K562 (cell line): ENCODE data around the gene MYO1E. TPM values are rescaled to one million over a fixed set of nuclear protein-coding genes. Genes with fewer than 3 reads are reported as not detected.
A peak's percentile ranks its signal among the peaks of the same experiment; 100 is the strongest.

Experiments
- ATAC-seq: fragments of 200-7000 bp; cut with Tn5 transposase; 3 replicates; pipeline ENCODE4 v1.9.1; 2020; ENCODE audit warnings: moderate library complexity
- BruUV-seq: library from RNA; stranded (reverse); fragments of 400-500 nt; replicated peaks from 2 replicates; lab custom pipeline; 2021; lab: Mats Ljungman, UMichigan
- CTCF ChIA-PET: fragments of 300-600 bp; formaldehyde crosslinking; extraction: SDS; loops from one replicate; lab custom pipeline; 2021; ENCODE audit warnings: low intra/inter-chr PET ratio; lab: Yijun Ruan, JAX
- POLR2A ChIA-PET: fragments of 300-600, 350-650 bp; sonication (Branson Sonifier 250); formaldehyde crosslinking; extraction: SDS; loops from one replicate; lab custom pipeline; 2021; ENCODE audit warnings: antibody characterized with exemption, inconsistent platforms; lab: Yijun Ruan, JAX
- DNase-seq, 4 experiments: peaks; one replicate each; pipeline versions ENCODE4 v3.0.0 to v3.0.0-alpha.2; 2011 to 2018; ENCODE audit warnings: low spot score in 3 of 4, mixed read lengths in 3 of 4; ENCODE audit errors: extremely low read depth in 1 of 4
- FAIRE-seq: peaks from 2 replicates; lab custom pipeline; 2011; peaks lifted over from hg19 to GRCh38; lab: Jason Lieb, UNC
- H2AFZ ChIP-seq: 2 replicates; pipeline ENCODE4 v1.6.0; 2011; ENCODE audit warnings: low read depth, low read length, control low read depth, inconsistent platforms
- H3K27ac ChIP-seq: fragments of 200-600 bp; 3 replicates; pipeline ENCODE4 v1.8.0; 2011; ENCODE audit warnings: low read depth, mild to moderate bottlenecking, control low read depth, inconsistent platforms, low read length, moderate library complexity, mixed read lengths; ENCODE audit errors: extremely low read depth
- H3K27me3 ChIP-seq, 2 experiments: fragments of 300-600 bp in 1 of 2; 2 replicates in 1 of 2; 3 replicates in 1 of 2; pipeline versions ENCODE4 v1.6.0 to v1.8.0; 2011; ENCODE audit warnings: inconsistent platforms in 2 of 2, low read length in 2 of 2, mild to moderate bottlenecking in 1 of 2, mixed read lengths in 1 of 2, moderate library complexity in 1 of 2; ENCODE audit not compliant: control insufficient read depth in 2 of 2, insufficient read depth in 2 of 2
- H3K36me3 ChIP-seq: fragments of 300-600 bp; 3 replicates; pipeline ENCODE4 v1.8.0; 2011; ENCODE audit warnings: mild to moderate bottlenecking, low read length, inconsistent platforms; ENCODE audit not compliant: control insufficient read depth, insufficient read depth
- H3K4me1 ChIP-seq, 2 experiments: fragments of 200-600 bp in 1 of 2; replicated peaks in 1 of 2; 2 replicates in 1 of 2; 3 replicates in 1 of 2; pipeline versions ENCODE4 v1.5.1 to v1.8.0; 2011; ENCODE audit warnings: inconsistent platforms in 2 of 2, low read length in 2 of 2, mild to moderate bottlenecking in 1 of 2, mixed read lengths in 1 of 2, moderate library complexity in 1 of 2; ENCODE audit not compliant: control insufficient read depth in 2 of 2, insufficient read depth in 2 of 2
- H3K4me2 ChIP-seq: 2 replicates; pipeline ENCODE4 v1.6.1; 2011; ENCODE audit warnings: low read length, control low read depth, inconsistent platforms, mixed read lengths; ENCODE audit not compliant: insufficient read depth
- H3K4me3 ChIP-seq: fragments of 200-600 bp; sonication (generic), shearing (Covaris generic); 2 replicates; pipeline ENCODE4 v1.5.1; 2016; ENCODE audit warnings: control low read depth, inconsistent platforms
- H3K79me2 ChIP-seq: fragments of 200-600 bp; 3 replicates; pipeline ENCODE4 v1.8.0; 2011; ENCODE audit warnings: low read length, inconsistent platforms; ENCODE audit not compliant: control insufficient read depth, insufficient read depth
- H3K9ac ChIP-seq, 2 experiments: 2 replicates each; pipeline versions ENCODE4 v1.6.0 to v1.6.1; 2011; ENCODE audit warnings: low read depth in 2 of 2, low read length in 2 of 2, control low read depth in 1 of 2, inconsistent platforms in 1 of 2, mild to moderate bottlenecking in 1 of 2, mixed read lengths in 1 of 2; ENCODE audit not compliant: insufficient read depth in 1 of 2
- H3K9me1 ChIP-seq: one replicate; pipeline ENCODE4 v1.6.0; 2011; ENCODE audit warnings: inconsistent platforms, mild to moderate bottlenecking, low read length, moderate library complexity; ENCODE audit not compliant: control insufficient read depth, insufficient read depth
- H3K9me3 ChIP-seq: replicated peaks from 2 replicates; pipeline ENCODE4 v1.5.1; 2011; ENCODE audit warnings: low read depth, low read length, inconsistent platforms; ENCODE audit not compliant: control insufficient read depth, insufficient read depth
- H4K20me1 ChIP-seq: replicated peaks from 2 replicates; pipeline ENCODE4 v1.6.1; 2011; ENCODE audit warnings: low read length, inconsistent platforms, mixed read lengths; ENCODE audit not compliant: control insufficient read depth, insufficient read depth
- BCOR ChIP-seq: fragments of 450-650 bp; IDR thresholded peaks from 2 replicates; pipeline ENCODE4 v1.6.1; 2016
- NEUROD1 ChIP-seq: fragments of 150-350 bp; IDR thresholded peaks from 2 replicates; pipeline ENCODE4 v1.6.1; 2014; ENCODE audit warnings: borderline replicate concordance, low read length, low read depth; ENCODE audit not compliant: partially characterized antibody
- ZKSCAN1 ChIP-seq: fragments of 150-350 bp; IDR thresholded peaks from 2 replicates; pipeline ENCODE4 v1.6.1; 2016; ENCODE audit warnings: low read depth, low read length
- WGBS: fragments of 100-300 bp; shearing (Covaris generic); methylation state at CpG from one replicate; pipeline ENCODE4 v1.1.6; 2016; ENCODE audit warnings: low coverage, mixed read lengths; ENCODE audit not compliant: insufficient coverage; ENCODE audit errors: missing lambda C conversion rate; 5-methylcytosine and 5-hydroxymethylcytosine counted together
- in situ Hi-C: fragments of 300-500 bp; cut with MboI; formaldehyde crosslinking; loops from 4 replicates; pipeline ENCODE4 v1.15.0; 2018; ENCODE audit warnings: inconsistent platforms, mixed read lengths
- intact Hi-C: fragments of 100-400 bp; cut with micrococcal nuclease; formaldehyde crosslinking; loops from 2 replicates; pipeline ENCODE4 v1.14.2; 2022
- polyA plus RNA-seq, 8 experiments: library from polyadenylated mRNA; depleted of rRNA in 4 of 8; stranded (reverse) in 5 of 8; unstranded in 3 of 8; fragments of >200 nt; fragmentation: Nextera tagmentation in 2 of 8; fragmentation: Illumina TruSeq in 1 of 8; extraction: Ambion mirVana in 2 of 8; extraction: Trizol in 1 of 8; gene quantifications; 2 replicates each; pipeline versions ENCODE4 v1.2.1 to v1.2.3, GENCODE V29; 2011 to 2014; ENCODE audit warnings: inconsistent platforms in 1 of 8, missing spikeins in 1 of 8
- total RNA-seq, 7 experiments: library from RNA; depleted of rRNA in 6 of 7; stranded (reverse); fragments of >200 nt in 6 of 7; fragmentation: Illumina TruSeq in 2 of 7; extraction: Trizol in 2 of 7; gene quantifications; 2 replicates each; pipeline versions ENCODE4 v1.2.1 to v1.2.3, GENCODE V29; 2011 to 2021; ENCODE audit warnings: low replicate concordance in 1 of 7
- TF ChIP-seq, protein P1 (sequence below), 2 experiments: fragments of 450-650 bp in 1 of 2; sonication (generic) in 1 of 2; formaldehyde crosslinking in 1 of 2; IDR thresholded peaks in 1 of 2; conservative IDR thresholded peaks in 1 of 2; 2 replicates each; pipeline versions ENCODE4 v1.6.1 to v1.8.1; 2016 to 2023; ENCODE audit warnings: mild to moderate bottlenecking in 2 of 2, moderate library complexity in 2 of 2, inconsistent platforms in 1 of 2, missing genetic modification reagents in 1 of 2

Gene MYO1E
- total and polyA plus RNA-seq, 9 of the 15 experiments (the other 6 are each of a cell fraction or from before 2014, with no cell fraction given), result under 0.01 to 0.44 (median 0.01) TPM; not detected in 6

DNA sequence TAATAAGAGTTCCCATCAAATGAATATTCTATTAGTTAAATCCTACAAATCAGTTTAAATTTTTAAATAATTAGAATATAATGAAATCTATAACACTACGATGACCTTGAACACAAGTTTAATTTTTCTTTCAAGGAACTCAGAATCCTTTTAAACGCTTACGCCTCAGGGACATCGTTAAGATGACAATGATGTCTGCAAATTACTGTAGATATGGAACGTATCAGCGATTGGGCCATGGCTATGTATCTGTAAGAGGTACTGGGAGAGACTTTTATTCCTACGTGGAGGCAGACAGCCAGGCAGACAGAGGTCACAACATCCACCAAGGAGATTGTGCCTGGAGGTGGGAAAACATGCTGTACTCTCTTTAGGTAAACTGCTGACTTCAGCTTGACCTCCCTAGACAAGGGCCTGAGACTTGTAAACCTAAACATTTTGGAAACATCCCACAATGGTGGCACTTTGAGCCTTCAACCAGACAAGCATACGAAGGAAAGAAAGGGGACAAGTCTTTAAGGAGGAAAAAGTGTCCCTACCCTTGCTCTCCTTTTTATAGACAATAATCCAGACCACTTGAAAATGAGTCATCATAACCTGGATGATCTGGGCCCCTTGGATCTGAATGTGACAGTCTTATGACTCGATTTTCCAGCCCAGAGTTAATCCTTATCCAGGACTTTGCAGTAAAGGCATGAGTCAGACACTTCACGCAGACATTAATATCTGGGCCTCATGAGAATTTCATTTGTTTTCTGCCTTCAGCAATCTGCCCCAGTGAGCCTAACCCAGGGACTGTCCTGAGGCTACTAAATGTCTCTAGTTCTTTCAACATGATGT lies 172.8 kb downstream of the MYO1E start:
- no peak for FAIRE-seq
- ATAC-seq, result no peak
- no peak overlapping the region for H3K27ac ChIP-seq

More for the DNA sequence above, 172.8 kb downstream of the MYO1E start:
- 1% methylated on average over 10 of the region's 10 CpGs for WGBS
- H3K9ac ChIP-seq, result no peak overlapping the region
- POLR2A ChIA-PET, result no interaction called here
- TF ChIP-seq BCOR, result no peak
- TF ChIP-seq NEUROD1, result no peak
- TF ChIP-seq, protein P1, sequence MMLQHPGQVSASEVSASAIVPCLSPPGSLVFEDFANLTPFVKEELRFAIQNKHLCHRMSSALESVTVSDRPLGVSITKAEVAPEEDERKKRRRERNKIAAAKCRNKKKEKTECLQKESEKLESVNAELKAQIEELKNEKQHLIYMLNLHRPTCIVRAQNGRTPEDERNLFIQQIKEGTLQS (IDR thresholded peaks at IDR 0.05), result peak; percentile 41; the same call in 1 of the 2 replicates
- TF ChIP-seq, protein P1 (CRISPR knock-in tag; conservative IDR thresholded peaks at IDR 0.05), result no peak
- TF ChIP-seq ZKSCAN1, result no peak
- no peak for DNase-seq
- BruUV-seq, result no TSS peak
- no peaks in the 10 kb centered on the region for H3K9me3 ChIP-seq
- H3K9me1 ChIP-seq, result no peaks in the 10 kb centered on the region
- no peaks in the 10 kb centered on the region for H3K79me2 ChIP-seq
- H3K4me1 ChIP-seq, result no peaks in the 10 kb centered on the region
- H3K4me2 ChIP-seq, result no peak overlapping the region
- in situ Hi-C loops, result no loop called here
- no peak overlapping the region for H3K4me3 ChIP-seq
- peaks cover 21 to 41% of the 10 kb centered on the region in 2 experiments for H3K27me3 ChIP-seq
- no peaks in the 10 kb centered on the region for H3K36me3 ChIP-seq
- intact Hi-C loops, result no loop called here
- CTCF ChIA-PET, result no interaction called here
- H4K20me1 ChIP-seq, result no peaks in the 10 kb centered on the region; the same call in 1 of the 2 replicates
- no peak overlapping the region for H2AFZ ChIP-seq
